GM12875 (cell line): Measurements from ENCODE around the gene ISOC2.
"Not testable (repeated sequence)": the region's sequence is repeated elsewhere in the genome, so short reads cannot be mapped to it uniquely, and the experiment has no call there.

Experiments
- H3K4me3 ChIP-seq: one replicate; pipeline ENCODE4 v1.5.1; 2011; ENCODE audit warnings: low read depth, low read length, control low read depth
- TF ChIP-seq, protein P1 (sequence below): IDR thresholded peaks from 2 replicates; pipeline ENCODE4 v1.5.1; 2011; ENCODE audit warnings: low read depth, mild to moderate bottlenecking, control low read depth, inconsistent platforms, low read length, moderate library complexity, borderline replicate concordance; ENCODE audit not compliant: insufficient read depth

ISOC2 gene

DNA sequence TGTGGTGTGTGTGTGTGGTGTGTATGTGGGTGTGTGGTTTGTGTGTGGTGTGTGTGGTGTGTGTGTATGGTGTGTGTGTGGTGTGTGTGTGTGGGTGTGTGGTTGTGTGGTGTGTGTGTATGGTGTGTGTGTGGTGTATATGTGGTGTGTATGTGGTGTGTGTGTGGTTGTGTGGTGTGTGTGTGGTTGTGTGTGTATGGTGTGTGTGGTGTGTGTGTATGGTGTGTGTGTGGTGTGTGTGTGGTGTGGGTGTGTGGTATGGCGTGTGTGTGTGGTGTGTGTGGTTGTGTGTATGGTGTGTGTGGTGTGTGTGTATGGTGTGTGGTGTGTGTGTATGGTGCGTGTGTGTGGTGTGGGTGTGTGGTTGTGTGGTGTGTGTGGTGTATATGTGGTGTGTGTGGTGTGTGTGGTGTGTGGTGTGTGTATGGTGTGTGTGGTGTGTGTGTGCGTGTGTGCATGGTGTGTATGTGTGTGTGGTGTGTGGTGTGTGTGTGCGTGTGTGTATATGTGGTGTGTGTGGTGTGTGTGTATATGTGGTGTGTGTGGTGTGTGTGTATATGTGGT lies 27.0 kb downstream of the ISOC2 start:
- no peak overlapping the region for H3K4me3 ChIP-seq

DNA sequence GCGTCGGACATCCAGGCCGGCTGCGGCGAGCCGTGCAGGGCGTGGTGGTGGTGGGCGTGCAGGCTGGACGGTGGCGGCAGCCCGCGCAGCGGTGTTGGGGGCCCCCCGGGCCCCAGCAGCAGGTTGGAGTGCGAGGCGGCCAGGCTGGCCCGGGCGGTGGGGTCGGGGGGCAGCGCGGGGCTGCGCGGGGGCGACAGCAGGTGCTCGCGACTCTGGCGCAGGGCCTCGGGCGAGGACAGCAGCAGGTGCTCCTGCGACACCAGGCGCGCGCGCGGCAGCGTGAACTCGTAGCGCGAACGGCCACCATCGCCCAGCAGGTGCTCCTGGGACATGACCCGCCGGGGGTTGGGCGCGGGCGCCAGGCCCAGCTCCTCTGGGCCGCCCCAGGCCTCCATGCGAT lies 28.1 kb downstream of the ISOC2 start:
- TF ChIP-seq, protein P1, sequence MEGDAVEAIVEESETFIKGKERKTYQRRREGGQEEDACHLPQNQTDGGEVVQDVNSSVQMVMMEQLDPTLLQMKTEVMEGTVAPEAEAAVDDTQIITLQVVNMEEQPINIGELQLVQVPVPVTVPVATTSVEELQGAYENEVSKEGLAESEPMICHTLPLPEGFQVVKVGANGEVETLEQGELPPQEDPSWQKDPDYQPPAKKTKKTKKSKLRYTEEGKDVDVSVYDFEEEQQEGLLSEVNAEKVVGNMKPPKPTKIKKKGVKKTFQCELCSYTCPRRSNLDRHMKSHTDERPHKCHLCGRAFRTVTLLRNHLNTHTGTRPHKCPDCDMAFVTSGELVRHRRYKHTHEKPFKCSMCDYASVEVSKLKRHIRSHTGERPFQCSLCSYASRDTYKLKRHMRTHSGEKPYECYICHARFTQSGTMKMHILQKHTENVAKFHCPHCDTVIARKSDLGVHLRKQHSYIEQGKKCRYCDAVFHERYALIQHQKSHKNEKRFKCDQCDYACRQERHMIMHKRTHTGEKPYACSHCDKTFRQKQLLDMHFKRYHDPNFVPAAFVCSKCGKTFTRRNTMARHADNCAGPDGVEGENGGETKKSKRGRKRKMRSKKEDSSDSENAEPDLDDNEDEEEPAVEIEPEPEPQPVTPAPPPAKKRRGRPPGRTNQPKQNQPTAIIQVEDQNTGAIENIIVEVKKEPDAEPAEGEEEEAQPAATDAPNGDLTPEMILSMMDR = no peak
- no peak overlapping the region for H3K4me3 ChIP-seq

More for the DNA sequence above, 27.0 kb downstream of the ISOC2 start:
- TF ChIP-seq, protein P1 = no peak

DNA sequence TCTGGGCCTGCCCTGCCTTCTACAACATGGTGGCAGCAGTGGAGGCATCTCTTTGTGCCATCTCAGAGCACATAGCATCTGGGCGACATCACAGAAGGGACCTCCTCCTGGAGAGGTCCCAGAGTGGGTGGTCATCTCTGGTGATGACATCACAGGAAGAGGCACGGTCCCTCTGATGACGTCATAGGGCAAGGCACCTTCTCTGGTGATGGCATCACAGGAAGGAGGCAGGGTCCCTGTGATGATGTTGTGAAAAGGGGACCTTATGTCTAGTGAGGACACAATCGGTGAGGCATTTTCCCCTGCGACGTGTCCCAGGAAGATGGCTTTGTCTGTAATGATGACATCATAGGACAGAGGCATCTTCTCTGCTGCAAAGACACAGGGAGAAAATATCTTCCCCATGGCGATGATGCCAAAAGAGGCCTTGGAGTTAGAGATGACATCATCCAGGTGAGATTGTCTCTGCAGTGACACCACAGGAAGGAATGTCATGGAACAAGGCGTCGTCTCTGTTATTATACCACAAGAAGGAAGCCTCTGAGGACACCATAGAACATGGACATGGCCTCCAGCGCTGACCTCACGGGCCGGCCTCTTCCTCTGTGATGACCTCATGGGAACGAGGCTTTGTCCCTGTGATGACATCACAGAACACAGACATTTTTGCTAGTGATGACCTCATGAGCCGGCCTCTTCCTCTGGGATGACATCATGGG lies 29.0 kb downstream of the ISOC2 start:
- TF ChIP-seq, protein P1 = no peak
- H3K4me3 ChIP-seq = no peak overlapping the region

DNA sequence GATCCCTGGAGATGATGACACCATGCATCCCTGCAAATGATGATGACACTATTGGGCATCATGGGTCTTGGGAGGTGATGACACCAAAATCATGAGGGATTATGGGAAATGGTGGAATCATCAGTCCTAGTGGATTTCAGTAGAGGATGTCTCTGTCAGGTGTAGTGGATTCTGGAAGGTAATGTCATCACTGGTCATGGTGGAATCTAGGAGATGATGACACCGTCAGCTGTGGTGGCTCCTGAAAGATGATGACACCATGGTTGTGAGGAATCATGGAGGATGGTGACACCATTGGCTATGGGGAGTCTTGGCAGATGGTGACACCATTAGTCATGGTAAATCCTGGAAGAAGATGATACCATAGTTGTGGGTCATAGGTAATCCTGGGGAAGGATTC lies 30.3 kb downstream of the ISOC2 start:
- no peak overlapping the region for H3K4me3 ChIP-seq
- TF ChIP-seq, protein P1 = no peak

DNA sequence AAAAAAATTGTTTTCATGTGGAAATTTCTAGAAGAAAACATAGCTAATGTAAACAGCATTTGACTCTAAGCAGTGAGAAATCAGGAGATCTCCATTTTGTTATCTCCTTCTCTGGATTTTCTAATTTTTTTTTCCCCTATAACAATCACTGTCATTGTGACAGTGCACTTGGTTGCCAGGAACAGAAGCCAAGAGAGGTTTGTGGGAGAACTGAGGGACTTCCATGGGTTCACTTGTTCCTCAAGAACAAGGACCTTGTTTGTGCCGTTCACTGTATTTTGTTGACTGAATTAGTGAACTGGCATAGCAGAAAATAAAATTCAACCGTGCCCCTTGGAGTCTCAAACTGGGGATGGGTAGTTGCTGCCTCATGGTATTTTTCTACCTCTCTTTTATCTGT lies 35.4 kb downstream of the ISOC2 start:
- H3K4me3 ChIP-seq = no peak overlapping the region
- TF ChIP-seq, protein P1 = no peak

DNA sequence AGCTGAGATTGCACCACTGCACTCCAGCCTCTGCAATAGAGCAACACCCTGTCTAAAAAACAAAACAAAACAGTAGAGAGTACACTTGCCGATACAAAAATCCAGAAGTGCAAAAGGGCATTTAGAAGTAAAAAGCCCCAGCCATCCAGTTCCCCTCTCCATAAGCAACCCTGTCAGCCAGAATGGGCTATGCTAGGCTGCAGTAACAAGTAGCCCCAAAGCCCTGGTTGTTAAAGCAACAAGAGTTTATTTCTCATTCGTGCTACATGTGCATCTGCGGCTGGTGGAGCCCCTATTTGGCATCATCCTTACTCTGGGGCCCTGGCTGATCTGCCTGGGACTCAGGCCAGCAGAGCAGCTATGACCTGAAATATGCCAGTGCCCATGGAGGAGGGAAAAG lies 36.9 kb downstream of the ISOC2 start:
- H3K4me3 ChIP-seq = no peak overlapping the region
- TF ChIP-seq, protein P1 = no peak

DNA sequence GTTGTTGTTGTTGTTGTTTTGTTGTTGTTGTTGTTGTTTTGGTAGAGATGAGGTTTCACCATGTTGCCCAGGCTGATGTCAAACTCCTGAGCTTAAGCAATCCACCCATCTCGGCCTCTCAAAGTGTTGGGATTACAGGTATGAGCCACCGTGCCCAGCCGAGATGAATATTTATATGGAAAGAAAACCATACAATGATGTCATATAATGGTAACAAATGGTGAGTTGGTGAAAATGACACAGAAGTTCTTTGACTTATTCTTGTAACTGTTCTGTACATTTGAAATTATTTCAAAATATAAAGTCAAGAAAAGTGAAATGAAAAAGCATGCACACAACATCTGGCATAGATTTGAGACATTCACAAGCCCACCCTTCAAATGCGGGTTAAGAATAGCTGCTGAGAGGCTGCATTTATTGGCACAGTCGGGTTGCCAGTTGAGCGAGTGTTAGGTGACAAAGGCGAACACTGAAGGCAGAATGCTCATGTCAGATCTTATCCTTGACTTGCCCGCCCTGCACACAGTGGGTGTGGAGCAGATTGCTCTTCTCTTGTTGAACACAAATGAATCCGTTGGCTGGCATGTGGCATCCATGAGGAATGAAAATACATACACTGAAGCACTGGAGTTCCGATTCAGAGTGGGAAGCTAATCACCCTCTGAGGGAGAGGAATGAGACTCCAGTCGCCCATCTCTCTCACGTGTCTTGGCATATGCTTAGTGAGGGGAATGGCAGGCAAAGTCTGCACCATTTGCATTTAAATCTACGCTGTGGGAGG lies 38.0 kb downstream of the ISOC2 start:
- TF ChIP-seq, protein P1 = no peak
- no peak overlapping the region for H3K4me3 ChIP-seq

DNA sequence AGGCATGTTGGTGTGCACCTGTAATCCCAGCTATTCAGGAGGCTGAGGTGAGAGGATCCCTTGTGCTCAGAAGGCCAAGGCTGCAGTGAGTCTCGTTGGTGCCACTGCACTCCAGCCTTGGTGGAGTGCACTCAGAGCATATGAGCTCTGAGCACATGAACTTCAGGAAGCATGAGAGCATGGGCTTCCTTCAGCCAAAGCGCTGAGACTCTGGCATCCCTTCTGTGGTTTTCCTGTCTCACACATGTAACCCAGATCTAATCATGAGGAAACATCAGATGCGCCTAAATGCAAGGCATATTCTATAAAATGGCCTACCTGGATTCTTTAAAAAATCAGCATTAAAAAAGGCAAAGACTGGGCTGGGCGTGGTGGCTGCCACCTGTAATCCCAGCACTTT lies 40.2 kb downstream of the ISOC2 start:
- H3K4me3 ChIP-seq = not testable (repeated sequence)
